DMS 273 (cell line): Measurements from ENCODE around the gene PAPPA.

Experiments used
- DNase-seq: peaks from one replicate; lab custom pipeline; 2025; ENCODE audit not compliant: unreplicated experiment; lab: John Stamatoyannopoulos, UW

PAPPA gene

DNA sequence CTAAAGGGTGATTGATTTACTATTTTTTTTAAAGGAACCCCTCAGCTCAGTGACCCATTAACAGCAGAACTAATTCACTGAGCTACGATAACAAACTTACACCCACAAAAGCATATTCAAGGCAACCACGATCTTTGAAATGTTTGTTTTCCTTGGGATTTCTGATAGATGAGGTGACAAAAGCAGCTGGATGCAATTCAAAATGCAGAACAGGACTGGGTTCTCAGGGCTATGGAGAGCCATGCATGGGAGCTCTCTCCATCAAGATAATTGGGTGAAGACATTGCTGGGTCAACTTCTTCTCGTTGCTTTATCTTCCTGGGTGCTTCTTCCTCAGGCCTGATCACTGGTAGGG is 60.1 kb downstream of the PAPPA start:
- no peak for DNase-seq

GRCh38 chr9:116218399-116218798 is 64.8 kb downstream of the PAPPA start:
- no peak for DNase-seq

DNA sequence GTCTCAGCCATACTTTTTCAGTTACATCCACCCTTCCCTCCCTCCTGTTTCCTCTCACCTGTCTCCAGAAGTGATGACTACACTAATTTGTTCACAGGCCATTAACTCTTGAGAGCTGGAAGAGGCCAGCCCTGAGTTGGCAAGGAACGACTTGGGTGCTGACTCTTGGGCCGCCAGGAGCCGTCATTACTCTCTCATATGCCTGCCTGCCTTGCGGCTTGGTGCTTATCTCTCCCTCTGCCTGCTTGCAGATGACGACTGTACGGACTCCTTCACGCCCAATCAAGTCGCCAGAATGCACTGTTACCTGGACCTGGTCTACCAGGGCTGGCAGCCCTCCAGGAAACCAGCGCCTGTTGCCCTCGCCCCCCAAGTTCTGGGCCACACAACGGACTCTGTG is 66.1 kb downstream of the PAPPA start:
- DNase-seq = peak; percentile 2

GRCh38 chr9:116223926-116224325 is 70.3 kb downstream of the PAPPA start:
- no peak for DNase-seq

DNA sequence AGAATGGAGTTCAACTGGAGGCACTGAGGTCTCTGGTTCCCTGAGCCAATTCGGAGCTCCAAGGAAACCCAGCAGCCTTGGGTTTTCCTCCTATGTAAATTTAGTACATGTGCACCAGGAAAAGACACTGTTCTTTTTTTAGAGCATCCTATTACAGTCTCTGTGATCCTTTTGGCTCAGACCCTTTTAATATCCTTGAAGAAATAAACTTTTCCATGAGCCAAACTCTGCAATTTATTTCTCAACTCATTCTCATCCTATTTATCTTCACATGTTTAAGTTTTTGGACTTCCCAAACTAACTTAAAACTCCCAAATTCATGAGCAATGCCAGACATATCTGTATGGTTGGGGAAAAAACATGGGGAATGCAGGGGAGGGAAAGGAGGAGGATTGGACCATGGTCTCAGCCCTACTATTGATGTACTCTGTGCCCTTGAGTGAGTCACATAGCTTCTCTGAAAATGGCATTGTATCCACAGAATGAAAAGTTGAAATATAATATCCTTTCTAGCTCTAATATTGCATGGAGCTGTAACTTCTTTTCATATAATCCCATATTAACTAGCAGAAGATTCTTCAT is 76.6 kb downstream of the PAPPA start:
- DNase-seq = no peak

GRCh38 chr9:116232424-116233159 is 79.0 kb downstream of the PAPPA start:
- DNase-seq = no peak

DNA sequence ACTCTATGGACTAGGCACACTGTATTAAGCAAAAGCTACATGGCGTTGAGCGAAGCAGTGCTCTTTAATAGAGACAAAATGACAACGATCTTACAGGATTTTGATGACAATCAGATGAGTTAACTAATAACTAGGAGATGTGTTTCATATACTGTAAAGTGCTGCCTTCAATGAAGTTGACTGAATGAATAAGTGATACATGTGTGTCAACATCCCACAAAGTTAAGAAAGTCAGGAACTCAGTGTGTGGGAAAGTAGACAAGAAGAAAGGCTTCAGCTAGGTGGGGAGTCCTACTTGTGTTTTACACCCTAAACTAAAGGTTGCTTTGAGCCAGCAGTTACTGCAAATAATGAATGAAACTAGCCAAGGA is 79.6 kb downstream of the PAPPA start:
- DNase-seq = no peak

GRCh38 chr9:116234081-116234480 is 80.5 kb downstream of the PAPPA start:
- no peak for DNase-seq

DNA sequence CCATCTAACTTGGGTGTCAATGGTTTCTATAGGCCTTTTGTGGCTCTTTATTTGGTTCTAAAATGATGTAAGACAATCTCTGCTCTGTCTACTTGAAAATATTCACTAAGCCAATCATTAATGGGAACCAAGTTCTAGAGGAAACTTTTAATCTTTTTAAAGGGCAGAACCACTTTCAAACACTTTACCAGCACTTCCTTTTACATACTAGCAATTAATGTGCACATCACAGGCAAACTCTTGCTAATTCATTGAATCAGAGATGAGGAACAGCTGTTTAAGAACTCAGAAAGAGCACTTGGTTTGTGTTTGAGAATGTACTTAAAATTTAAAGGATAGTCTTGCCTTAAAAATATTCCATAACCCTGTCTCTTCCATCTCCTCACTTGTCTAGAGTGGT is 83.4 kb downstream of the PAPPA start:
- no peak for DNase-seq

DNA sequence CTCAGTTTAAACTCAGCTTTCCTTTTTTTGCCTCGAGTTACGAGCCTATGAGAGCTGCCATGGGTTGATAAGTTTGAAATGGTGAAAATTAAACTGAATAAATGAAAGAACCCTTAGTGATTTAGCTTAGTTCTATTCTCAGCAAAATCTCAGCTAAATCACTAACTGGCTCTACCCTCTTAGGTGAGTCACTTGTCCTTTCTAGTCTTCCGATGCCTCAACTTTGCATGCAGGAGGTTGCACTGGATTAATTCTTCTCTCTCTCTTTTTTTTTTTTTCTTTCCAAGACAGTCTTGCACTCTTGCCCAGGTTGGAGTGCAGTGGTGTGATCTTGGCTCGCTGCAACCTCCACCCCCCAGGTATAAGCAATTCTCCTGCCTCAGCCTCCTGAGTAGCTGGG is 83.9 kb downstream of the PAPPA start:
- no peak for DNase-seq

GRCh38 chr9:116238225-116238624 is 84.6 kb downstream of the PAPPA start:
- no peak for DNase-seq

- no peak for DNase-seq
These were observed 85.3 kb downstream of the PAPPA start for GRCh38 chr9:116238776-116239340.

DNA sequence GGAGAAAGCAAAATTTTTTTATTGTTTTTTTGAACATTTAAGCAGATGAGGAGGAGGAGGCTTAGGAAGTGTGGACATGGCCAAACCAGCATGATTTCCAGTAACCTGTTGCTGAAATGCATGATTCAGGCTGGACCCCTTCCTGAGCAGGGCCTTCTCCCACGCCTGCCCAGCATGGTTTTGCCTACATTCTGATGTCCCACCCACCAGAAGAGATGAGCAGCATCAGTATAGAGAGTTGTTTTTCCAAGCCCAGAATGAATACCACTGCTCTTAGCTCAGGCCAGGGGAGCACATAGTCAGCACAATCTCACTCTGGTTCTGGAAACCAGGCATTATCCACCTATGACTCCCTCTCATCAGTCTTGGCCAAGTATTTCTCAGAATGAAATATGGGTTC is 90.1 kb downstream of the PAPPA start:
- DNase-seq = no peak

- DNase-seq = no peak
These were observed 93.7 kb downstream of the PAPPA start for GRCh38 chr9:116247284-116247683.

- DNase-seq = no peak
These were observed 94.3 kb downstream of the PAPPA start for GRCh38 chr9:116247791-116248374.

DNA sequence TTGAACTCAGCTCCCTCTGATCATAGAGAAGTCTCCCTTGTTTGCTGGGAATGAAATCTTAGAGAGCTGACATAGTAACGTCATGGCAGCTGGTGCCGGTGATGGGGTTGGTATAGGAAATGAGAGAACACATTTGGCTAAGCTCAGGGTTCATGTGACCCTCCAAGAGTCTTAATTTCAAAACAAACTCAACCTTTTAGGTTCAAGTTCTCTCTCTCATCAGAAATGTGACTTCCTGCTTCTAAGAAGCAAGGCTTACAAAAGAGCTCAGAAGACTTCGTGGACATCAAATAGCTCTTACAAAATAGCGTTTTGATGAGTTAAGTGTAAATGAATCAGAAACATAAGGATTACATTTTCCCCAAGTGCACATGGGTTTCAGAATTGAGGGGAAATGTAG is 97.3 kb downstream of the PAPPA start:
- DNase-seq = no peak

GRCh38 chr9:116251366-116251765 is 97.8 kb downstream of the PAPPA start:
- no peak for DNase-seq

DNA sequence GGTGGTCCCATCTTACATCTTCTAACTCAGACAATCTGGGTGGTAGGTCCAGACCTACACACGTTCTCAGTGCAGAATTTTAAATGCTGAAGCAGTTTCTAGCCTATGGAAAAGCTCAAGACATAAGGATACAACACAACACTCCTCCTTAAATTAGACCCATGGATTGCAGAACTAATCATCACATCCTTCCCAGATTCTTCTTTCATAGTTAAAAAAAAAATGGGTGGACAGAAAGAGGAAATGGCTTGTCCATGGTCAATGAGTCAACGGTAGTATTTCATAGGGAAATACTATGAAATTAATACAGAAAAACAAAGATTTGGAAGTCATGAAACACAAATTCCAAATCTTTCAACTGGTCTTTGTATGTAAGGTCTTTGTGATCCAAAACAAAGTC is 106.9 kb downstream of the PAPPA start:
- DNase-seq = no peak

- DNase-seq = no peak
These were observed 108.9 kb downstream of the PAPPA start for GRCh38 chr9:116262448-116262847.

DNA sequence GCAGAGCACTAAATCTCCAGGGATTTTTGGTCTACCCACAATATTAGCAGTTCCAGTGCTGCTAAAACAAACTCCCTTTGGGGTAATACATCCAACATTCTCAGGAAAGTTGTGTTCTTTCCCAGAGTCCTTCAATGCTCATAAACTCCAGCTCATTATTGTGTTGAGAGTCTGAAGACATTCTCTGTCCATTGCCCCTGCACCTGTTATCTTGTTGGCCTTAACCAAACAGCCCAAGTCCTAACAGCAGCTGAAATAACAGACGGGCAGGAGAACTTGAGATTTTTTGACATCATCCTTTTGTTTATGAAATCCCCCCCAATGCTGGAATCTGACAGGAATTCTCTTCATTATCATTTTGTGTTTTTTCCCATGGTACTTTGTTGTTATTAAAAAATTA is 110.8 kb downstream of the PAPPA start:
- no peak for DNase-seq

- DNase-seq = no peak
These were observed 113.4 kb downstream of the PAPPA start for GRCh38 chr9:116267021-116267420.

- no peak for DNase-seq
These were observed 115.7 kb downstream of the PAPPA start for GRCh38 chr9:116269250-116269649.
